HepG2 (cell line): ENCODE measurements around the gene TUBAL3. TPM values are rescaled to one million over a fixed set of nuclear protein-coding genes. Genes with fewer than 3 reads are reported as not detected.

ENCODE experiments used
- ATAC-seq: fragments of 200-7000 bp; cut with Tn5 transposase; 3 replicates; pipeline ENCODE4 v1.9.1; 2020; ENCODE audit warnings: mild to moderate bottlenecking, moderate library complexity
- BruUV-seq: library from RNA; stranded (reverse); fragments of 400-500 nt; replicated peaks from 2 replicates; lab custom pipeline; 2021; lab: Mats Ljungman, UMichigan
- CTCF ChIA-PET: fragments of 300-600 bp; formaldehyde crosslinking; extraction: SDS; loops from one replicate; lab custom pipeline; 2021; ENCODE audit warnings: low total read pairs, inconsistent platforms, low intra/inter-chr PET ratio; lab: Yijun Ruan, JAX
- POLR2A ChIA-PET: fragments of 350-600 bp; sonication (Branson Sonifier 250); formaldehyde crosslinking; loops from one replicate; lab custom pipeline; 2020; ENCODE audit warnings: antibody characterized with exemption, inconsistent platforms; lab: Yijun Ruan, JAX
- DNase-seq: peaks from one replicate; pipeline ENCODE4 v3.0.0-alpha.2; 2015; ENCODE audit warnings: low spot score
- FAIRE-seq: peaks from 3 replicates; lab custom pipeline; 2011; peaks lifted over from hg19 to GRCh38; lab: Jason Lieb, UNC
- H2AFZ ChIP-seq: one replicate; pipeline ENCODE4 v1.6.1; 2011; ENCODE audit warnings: low read length, inconsistent platforms
- H3K27ac ChIP-seq: fragments of 300-600 bp; 3 replicates; pipeline ENCODE4 v1.8.0; 2011; ENCODE audit warnings: mixed run types, mild to moderate bottlenecking, mixed read lengths, low read length, inconsistent platforms; ENCODE audit not compliant: insufficient read depth; ENCODE audit errors: extremely low read length
- H3K27me3 ChIP-seq, 2 experiments: fragments of 200-600 bp in 1 of 2; 2 replicates in 1 of 2; 3 replicates in 1 of 2; pipeline versions ENCODE4 v1.6.0 to v1.8.0; 2011; ENCODE audit warnings: low read length in 2 of 2, mild to moderate bottlenecking in 2 of 2, moderate library complexity in 2 of 2, inconsistent platforms in 1 of 2; ENCODE audit not compliant: insufficient read depth in 2 of 2, control insufficient read depth in 1 of 2
- H3K36me3 ChIP-seq, 2 experiments: fragments of 200-600 bp in 1 of 2; replicated peaks in 1 of 2; 2 replicates in 1 of 2; 3 replicates in 1 of 2; pipeline versions ENCODE4 v1.5.1 to v1.8.0; 2011; ENCODE audit warnings: low read length in 2 of 2, inconsistent platforms in 1 of 2; ENCODE audit not compliant: insufficient read depth in 2 of 2, control insufficient read depth in 1 of 2
- H3K4me1 ChIP-seq: 2 replicates; pipeline ENCODE4 v1.5.1; 2012; ENCODE audit warnings: low read length, inconsistent platforms; ENCODE audit not compliant: insufficient read depth
- H3K4me2 ChIP-seq: 2 replicates; pipeline ENCODE4 v1.6.0; 2011; ENCODE audit warnings: low read depth, low read length, inconsistent platforms
- H3K4me3 ChIP-seq, 3 experiments: fragments of 200-600 bp in 1 of 3; sonication (generic), shearing (Covaris generic) in 1 of 3; replicated peaks in 1 of 3; 2 replicates each; pipeline ENCODE4 v1.5.1; 2011 to 2016; ENCODE audit warnings: low read length in 3 of 3, inconsistent platforms in 2 of 3, low read depth in 2 of 3, mild to moderate bottlenecking in 2 of 3, control low read depth in 1 of 3, mixed read lengths in 1 of 3; ENCODE audit not compliant: insufficient read depth in 1 of 3
- H3K79me2 ChIP-seq: one replicate; pipeline ENCODE4 v1.6.1; 2011; ENCODE audit warnings: low read length, inconsistent platforms; ENCODE audit not compliant: insufficient read depth
- H3K9ac ChIP-seq: 2 replicates; pipeline ENCODE4 v1.6.0; 2011; ENCODE audit warnings: mild to moderate bottlenecking, low read depth, low read length, inconsistent platforms; ENCODE audit not compliant: insufficient read depth
- H3K9me3 ChIP-seq: 2 replicates; pipeline ENCODE4 v1.5.1; 2012; ENCODE audit warnings: mild to moderate bottlenecking, low read length
- H4K20me1 ChIP-seq: 2 replicates; pipeline ENCODE4 v1.6.0; 2011; ENCODE audit warnings: inconsistent platforms, mild to moderate bottlenecking, low read length, moderate library complexity; ENCODE audit not compliant: insufficient read depth
- CHD4 ChIP-seq: fragments of 200-600 bp; sonication (generic); IDR thresholded peaks from 2 replicates; pipeline ENCODE4 v1.7.0; 2017; ENCODE audit warnings: mild to moderate bottlenecking, low read length, borderline replicate concordance
- FOXK2 ChIP-seq: fragments of 450-650 bp; IDR thresholded peaks from 2 replicates; pipeline ENCODE4 v1.6.1; 2016
- FOXP1 ChIP-seq, 2 experiments: fragments of 450-650 bp in 1 of 2; IDR thresholded peaks; 2 replicates each; pipeline ENCODE4 v1.6.1; 2017 to 2018; ENCODE audit warnings: antibody characterized with exemption in 1 of 2
- HNRNPK ChIP-seq: fragments of 200-400 bp; formaldehyde crosslinking; IDR thresholded peaks from 2 replicates; pipeline ENCODE4 v1.6.1; 2018; ENCODE audit warnings: low read length, low read depth, moderate library complexity, mild to moderate bottlenecking; ENCODE audit not compliant: poor library complexity, severe bottlenecking
- IRX3 ChIP-seq: sonication (generic); formaldehyde crosslinking; IDR thresholded peaks from 2 replicates; pipeline ENCODE4 v1.8.1; 2023; ENCODE audit warnings: mild to moderate bottlenecking, low read depth, missing genetic modification reagents, borderline replicate concordance
- RBAK ChIP-seq: sonication (generic); formaldehyde crosslinking; IDR thresholded peaks from 2 replicates; pipeline ENCODE4 v1.5.1; 2020; ENCODE audit warnings: mild to moderate bottlenecking, missing genetic modification reagents
- ZNF570 ChIP-seq: sonication (generic); formaldehyde crosslinking; IDR thresholded peaks from 2 replicates; pipeline ENCODE4 v1.4.0; 2020; ENCODE audit warnings: mild to moderate bottlenecking, missing genetic modification reagents, borderline replicate concordance
- WGBS: methylation state at CpG from one replicate; pipeline ENCODE4 v1.1.6; 2017; ENCODE audit warnings: low lambda C conversion rate; 5-methylcytosine and 5-hydroxymethylcytosine counted together
- in situ Hi-C: cut with HindIII; loops from 2 replicates; pipeline ENCODE4 v1.10.0; 2017; ENCODE audit warnings: low pct_unique_long_range_greater_than_20kb; ENCODE audit not compliant: extremely low pct_ligation_motif_present
- intact Hi-C: fragments of 100-400 bp; cut with micrococcal nuclease; formaldehyde crosslinking; loops from one replicate; pipeline ENCODE4 v1.10.0; 2022; ENCODE audit not compliant: unreplicated experiment
- polyA plus RNA-seq, 8 experiments: library from polyadenylated mRNA; depleted of rRNA in 3 of 8; stranded (reverse) in 7 of 8; unstranded in 1 of 8; fragments of >200 nt; fragmentation: Illumina TruSeq in 4 of 8; extraction: Trizol in 4 of 8; gene quantifications; 2 replicates each; pipeline versions ENCODE4 v1.2.1 to v1.2.3, GENCODE V29; 2011 to 2016; ENCODE audit warnings: low read depth in 4 of 8, missing spikeins in 1 of 8, mixed read lengths in 1 of 8; ENCODE audit not compliant: insufficient read depth in 1 of 8
- total RNA-seq, 5 experiments: library from RNA; depleted of rRNA; stranded (reverse); fragments of >200 nt; fragmentation: Illumina TruSeq; extraction: Trizol; gene quantifications; 2 replicates each; pipeline ENCODE4 v1.2.3, GENCODE V29; 2016; ENCODE audit warnings: low read depth in 1 of 5
- TF ChIP-seq, protein P1 (sequence below): IDR thresholded peaks from 2 replicates; pipeline ENCODE4 v1.6.1; 2012; ENCODE audit warnings: inconsistent platforms
- TF ChIP-seq, protein P2 (sequence below): sonication (generic); formaldehyde crosslinking; IDR thresholded peaks from 2 replicates; pipeline ENCODE4 v1.4.0; 2020; ENCODE audit warnings: missing genetic modification reagents

The TUBAL3 gene
- total and polyA plus RNA-seq, 2 of the 13 experiments (the other 11 are each of a cell fraction or from before 2014, with no cell fraction given), result 0.07 to 0.26 TPM

DNA sequence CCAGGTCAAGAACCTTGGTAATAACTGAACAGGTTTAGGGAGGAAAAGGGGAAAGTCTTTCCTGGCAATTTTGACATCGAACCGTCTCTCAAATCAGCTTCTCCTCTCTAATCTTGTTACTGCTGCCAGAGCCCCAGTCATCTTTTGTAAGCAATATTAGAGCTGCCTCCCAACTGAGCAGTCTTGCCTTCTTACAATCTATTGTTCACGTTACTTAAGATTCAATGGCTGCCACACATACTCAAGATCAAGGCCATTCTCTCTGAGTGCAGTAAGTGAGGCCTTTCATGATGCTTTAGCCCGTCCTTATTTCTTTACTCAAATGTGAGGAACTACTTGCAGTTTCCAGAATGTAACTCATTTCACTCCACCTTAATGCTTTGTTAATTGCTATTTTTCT lies 20.1 kb upstream of the TUBAL3 start (continued):
- no peak for TF ChIP-seq ZNF570 (CRISPR knock-in tag)

DNA sequence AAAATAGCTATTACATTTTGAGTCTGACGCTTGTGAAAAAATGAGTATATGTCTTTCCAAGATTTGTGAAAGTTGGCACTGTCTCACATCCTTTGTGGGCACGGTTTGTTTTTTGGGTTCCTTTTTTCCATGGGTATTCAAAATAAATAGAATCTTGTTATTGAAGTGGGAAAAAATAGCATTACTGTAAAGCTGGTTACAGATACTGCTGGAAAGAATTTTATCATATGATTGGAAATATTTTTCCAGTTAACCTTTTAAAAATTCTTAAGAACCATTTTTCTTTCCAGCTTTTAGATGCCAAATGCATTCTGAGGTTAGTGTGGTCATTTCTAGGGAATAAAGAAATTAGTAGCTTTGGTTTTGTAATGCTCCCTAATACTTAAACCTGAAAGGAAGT lies 19.1 kb upstream of the TUBAL3 start:
- Histone ChIP-seq H4K20me1 (no peaks in the 10 kb centered on the region), H3K4me3 (no peak overlapping the region), H2AFZ (no peak overlapping the region), H3K4me2 (no peak overlapping the region), H3K9me3 (peaks cover 5% of the 10 kb centered on the region; the same call in 1 of the 2 replicates), H3K4me1 (no peaks in the 10 kb centered on the region), H3K9ac (no peak overlapping the region), H3K27me3 (no peaks in the 10 kb centered on the region), H3K27ac (no peak overlapping the region), H3K36me3 (peaks cover 0 to 5% of the 10 kb centered on the region in 2 experiments; a peak in 1 of 5 replicates), H3K79me2 (peaks cover 74% of the 10 kb centered on the region)
- ChIA-PET POLR2A (no interaction called here), CTCF (no interaction called here)
- DNase-seq (no peak), FAIRE-seq (no peak), ATAC-seq (no peak)
- intact Hi-C loops (no loop called here), in situ Hi-C loops (no loop called here)
- no peak for TF ChIP-seq FOXK2
- 50% methylated on average over 2 of the region's 2 CpGs for WGBS
- BruUV-seq, result no TSS peak

DNA sequence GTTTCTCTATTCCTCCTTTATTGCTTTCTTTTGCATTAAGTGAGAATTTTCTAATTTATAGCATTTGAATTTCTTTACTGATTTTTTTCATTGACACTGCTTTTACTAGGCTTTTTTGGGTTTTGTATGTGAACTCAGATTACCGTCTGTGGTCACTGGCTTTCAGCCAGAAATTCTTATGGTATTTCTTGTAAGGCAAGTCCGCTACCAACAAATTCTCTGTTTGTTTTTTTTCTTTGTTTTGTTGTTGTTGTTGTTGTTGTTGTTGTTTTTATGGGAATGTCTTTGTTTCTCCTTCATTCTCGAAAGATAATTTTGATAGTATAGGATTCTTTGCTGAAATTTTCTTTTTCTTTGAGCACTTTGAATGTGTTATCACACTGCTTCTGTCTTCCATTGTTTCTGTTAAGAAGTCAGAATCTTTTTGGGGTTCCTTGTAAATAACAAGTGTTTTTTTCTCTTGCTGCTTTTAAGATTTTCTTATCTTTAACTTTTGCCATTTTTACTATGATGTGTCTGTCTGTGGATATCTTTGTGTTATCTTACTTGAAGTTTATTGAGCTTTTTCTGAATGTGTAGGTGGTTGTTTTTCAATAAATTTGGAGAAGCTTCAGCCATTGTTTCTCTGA lies 15.0 kb upstream of the TUBAL3 start:
- ChIA-PET POLR2A (no interaction called here), CTCF (no interaction called here)
- no peak for ATAC-seq
- in situ Hi-C loops, result no loop called here
- Histone ChIP-seq H3K79me2 (peaks cover 95% of the 10 kb centered on the region), H4K20me1 (no peaks in the 10 kb centered on the region), H3K9me3 (peaks cover 8% of the 10 kb centered on the region; the same call in 1 of the 2 replicates), H3K27me3 (no peaks in the 10 kb centered on the region)
- TF ChIP-seq IRX3 (CRISPR knock-in tag) (no peak), CHD4 (no peak), FOXP1 (IDR thresholded peaks at IDR 0.05) (peak; percentile 55; the same call in 1 of the 2 replicates), FOXP1 (CRISPR knock-in tag; IDR thresholded peaks at IDR 0.05) (no peak), RBAK (CRISPR knock-in tag) (no peak), HNRNPK (no peak)
- TF ChIP-seq, protein P1, sequence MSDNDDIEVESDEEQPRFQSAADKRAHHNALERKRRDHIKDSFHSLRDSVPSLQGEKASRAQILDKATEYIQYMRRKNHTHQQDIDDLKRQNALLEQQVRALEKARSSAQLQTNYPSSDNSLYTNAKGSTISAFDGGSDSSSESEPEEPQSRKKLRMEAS, result no peak
- TF ChIP-seq, protein P2, sequence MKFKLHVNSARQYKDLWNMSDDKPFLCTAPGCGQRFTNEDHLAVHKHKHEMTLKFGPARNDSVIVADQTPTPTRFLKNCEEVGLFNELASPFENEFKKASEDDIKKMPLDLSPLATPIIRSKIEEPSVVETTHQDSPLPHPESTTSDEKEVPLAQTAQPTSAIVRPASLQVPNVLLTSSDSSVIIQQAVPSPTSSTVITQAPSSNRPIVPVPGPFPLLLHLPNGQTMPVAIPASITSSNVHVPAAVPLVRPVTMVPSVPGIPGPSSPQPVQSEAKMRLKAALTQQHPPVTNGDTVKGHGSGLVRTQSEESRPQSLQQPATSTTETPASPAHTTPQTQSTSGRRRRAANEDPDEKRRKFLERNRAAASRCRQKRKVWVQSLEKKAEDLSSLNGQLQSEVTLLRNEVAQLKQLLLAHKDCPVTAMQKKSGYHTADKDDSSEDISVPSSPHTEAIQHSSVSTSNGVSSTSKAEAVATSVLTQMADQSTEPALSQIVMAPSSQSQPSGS, result no peak
- TF ChIP-seq, all 625 proteins: peak for 1
- H3K27ac ChIP-seq, result no peak overlapping the region
- no peak overlapping the region for H3K4me3 ChIP-seq
- intact Hi-C loops, result no loop called here
- DNase-seq (no peak), FAIRE-seq (no peak)
- no peak overlapping the region for H3K4me2 ChIP-seq
- no TSS peak for BruUV-seq
- peaks cover 9% of the 10 kb centered on the region for H3K4me1 ChIP-seq
- H3K9ac ChIP-seq, result no peak overlapping the region
- no peaks in the 10 kb centered on the region for H3K36me3 ChIP-seq
- 95% methylated on average over 3 of the region's 3 CpGs for whole genome bisulfite sequencing
- H2AFZ ChIP-seq, result no peak overlapping the region
